HG02588 (cell line): ENCODE data around the gene C10orf71.

Experiments
- ATAC-seq: cut with Tn5 transposase; IDR thresholded peaks from one replicate; pipeline ENCODE4 v1.9.1; 2021; ENCODE audit warnings: mild to moderate bottlenecking, moderate library complexity; ENCODE audit not compliant: unreplicated experiment

The C10orf71 gene

DNA sequence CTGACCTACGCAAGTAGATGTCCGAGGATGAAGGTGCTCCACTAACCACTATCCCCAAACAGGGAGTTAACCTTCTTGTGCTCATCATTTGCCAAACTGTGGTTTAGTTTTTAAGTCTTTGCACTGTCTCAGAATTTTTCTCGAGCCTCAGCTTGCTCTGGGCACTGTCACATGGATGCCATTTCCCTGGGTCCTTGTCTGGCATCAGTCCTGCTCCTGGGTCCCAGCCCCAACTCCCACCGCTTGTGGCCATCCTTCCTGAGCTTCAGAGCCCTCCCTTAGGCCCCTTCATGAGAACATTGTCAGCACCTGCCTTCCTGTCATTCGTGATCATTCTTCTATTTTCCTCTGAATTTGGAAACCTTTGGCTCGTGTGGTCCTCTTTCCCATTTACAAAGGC lies 33.8 kb downstream of the C10orf71 start:
- no peak for ATAC-seq

DNA sequence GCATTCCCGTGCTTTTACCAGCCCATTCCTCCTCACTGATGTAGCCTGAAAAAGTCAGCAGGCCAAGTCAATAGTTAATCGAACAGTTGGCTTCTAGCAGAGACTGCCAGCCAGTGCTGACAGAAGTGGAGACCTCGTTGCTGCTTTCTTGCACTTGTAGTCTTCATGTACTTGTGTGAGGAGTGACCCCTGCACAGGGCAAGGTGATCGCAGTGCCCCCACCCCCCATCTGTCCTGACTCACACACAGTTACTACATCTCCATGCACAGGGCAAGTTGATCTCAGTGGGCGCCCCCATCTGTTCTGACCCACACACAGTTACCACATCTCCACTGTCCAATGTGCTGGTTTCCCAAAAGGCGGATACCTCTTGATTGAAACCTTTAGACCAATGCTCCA lies 34.2 kb downstream of the C10orf71 start:
- ATAC-seq = no peak

DNA sequence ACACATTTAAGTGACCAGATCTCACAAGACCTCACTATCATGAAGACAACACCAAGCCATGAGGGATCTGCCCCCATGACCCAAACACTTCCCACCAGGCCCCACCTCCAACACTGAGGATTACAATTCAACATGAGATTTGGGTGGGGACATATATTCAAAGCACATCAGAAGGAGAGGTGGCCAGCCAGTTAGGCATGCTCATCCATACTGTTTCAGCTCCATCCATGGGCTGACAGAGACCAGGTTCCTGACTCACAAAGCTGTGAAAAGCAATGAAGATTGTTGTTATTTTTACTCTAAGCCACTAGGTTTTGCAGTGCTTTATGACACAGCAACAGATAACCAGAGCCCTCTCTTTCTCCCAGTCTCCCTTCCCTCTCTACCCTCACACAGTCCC lies 36.0 kb downstream of the C10orf71 start:
- ATAC-seq = no peak

DNA sequence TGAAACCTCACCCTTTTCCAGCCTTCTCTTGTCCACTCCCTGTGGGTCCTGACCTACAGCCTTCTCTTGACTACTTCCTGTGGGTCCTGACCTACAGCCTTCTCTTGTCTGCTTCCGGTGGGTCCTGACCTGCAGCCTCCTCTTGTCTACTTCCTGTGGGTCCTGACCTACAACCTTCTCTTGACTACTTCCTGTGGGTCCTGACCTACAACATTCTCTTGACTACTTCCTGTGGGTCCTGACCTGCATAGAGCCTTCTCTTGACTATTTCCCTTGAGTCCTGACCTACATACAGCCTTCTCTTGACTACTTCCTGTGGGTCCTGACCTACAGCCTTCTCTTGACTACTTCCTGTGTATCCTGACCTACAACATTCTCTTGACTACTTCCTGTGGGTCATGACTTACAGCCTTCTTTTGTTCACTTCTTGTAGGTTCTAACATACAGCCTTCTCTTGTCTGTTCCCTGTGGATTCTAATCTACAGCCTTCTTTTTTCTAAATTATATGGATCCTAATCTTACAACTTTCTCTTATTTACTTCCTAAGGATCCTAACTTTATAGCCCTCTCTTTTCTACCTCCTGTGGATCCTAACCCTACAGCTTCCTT lies 36.5 kb downstream of the C10orf71 start:
- no peak for ATAC-seq

DNA sequence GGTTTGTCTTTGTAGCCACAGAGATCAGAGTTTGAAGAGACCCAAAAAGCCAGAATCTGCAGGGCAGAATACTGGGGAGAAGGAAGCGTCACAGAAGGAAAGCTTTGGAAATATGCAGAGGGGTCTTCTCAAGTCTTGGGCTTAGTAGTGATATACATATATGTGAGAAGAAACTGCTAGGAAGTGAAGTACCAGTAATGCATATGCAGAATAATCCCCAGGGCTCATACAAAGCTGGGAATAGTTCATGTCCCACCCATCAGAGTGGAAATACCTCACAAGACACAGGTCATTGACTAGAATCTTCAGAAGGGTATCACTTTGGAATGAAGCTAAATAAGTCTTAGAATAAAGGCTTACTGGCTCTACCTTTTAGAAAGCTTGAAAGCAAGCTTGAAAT lies 39.6 kb downstream of the C10orf71 start:
- ATAC-seq = no peak

DNA sequence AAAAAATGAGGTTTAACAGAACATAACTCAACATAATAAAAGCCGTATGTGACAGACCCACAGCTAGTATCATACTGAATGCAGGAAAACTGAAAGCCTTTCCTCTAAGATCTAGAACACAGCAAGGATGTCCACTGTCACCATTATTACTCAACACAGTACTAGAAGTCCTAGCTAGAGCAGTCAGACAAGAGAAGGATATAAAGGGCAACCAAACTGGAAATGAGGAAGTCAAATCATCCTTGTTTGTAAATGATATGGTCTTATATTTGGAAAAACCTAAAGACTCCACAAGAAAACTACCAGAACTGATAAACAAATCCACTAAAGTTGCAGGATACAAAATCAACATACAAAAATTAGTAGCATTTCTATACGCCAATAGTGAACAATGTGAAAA lies 45.9 kb downstream of the C10orf71 start:
- ATAC-seq = no peak

DNA sequence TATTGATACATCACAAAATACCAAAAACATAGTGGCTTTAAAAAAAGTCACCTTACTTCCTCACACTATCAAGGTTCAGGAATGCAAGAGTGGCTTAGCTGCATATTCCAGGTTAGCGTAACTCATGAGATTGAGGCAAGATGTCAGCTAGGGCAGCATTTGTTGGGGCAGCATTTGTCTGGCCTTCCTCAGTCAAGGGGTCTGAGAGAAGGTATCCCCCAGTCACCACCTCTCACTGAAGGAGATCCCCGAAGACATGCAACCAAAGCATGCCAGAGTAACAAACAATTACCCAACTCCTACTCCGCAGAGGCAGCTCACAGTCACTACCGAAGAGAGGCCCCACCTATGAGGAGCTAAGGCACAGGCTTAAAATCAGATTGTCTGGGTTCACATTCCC lies 48.4 kb downstream of the C10orf71 start:
- ATAC-seq = no peak

DNA sequence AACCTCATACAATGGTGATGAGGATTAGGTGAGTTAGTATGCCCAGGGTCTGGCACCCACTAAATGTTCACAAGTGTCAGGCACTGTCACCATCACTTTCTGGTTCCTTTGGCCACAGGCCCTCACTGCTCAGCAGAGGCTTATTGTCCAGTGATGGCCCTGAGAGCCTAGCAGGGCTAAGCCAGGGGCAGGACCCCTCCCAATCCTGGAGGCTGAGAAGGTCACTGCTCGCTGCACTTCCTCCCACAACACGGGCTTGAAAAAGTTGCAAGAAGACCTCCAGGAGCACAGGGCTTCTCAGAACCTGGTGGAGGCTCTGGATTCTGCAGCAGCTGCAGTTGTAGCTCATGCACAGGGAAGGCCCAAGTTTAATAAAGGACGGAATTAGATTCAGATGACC lies 48.9 kb downstream of the C10orf71 start:
- no peak for ATAC-seq

DNA sequence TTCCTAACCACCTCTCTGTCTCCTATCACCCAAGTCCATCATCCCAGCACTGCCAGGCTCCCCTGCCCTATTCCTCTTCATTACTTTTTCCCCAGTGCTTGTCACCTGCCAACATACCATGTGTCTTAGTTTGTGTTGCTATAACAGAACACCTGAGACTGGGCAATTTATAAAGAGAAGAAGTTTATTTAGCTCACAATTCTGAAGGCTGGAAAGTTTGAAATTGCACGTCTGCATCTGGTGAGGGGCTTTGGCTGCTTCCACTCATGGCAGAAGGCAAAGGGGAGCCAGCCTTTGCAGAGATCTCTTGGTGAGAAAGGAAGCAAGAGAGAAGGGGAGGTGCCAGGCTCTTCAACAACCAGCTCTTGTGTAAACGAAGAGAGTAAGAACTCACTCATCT lies 49.6 kb downstream of the C10orf71 start:
- ATAC-seq = no peak

DNA sequence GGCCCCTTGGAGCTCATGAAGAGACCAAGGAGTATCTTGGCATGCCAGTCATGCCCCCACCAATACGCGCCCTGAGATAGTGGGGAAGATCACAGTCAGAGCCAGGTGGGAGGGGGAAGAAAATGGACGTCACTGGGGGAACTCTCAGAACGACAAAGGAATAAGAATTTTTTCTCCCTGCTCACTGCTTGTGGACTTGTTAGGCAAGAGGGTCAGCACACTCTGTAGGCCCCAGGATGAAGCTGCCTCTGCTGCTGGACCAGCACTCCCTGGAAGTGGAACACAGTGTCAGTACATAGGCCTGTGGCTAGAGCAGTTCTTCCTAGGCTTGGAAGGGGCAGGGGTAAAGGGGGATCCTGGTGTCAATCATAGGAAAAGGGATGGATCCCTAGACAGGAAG lies 50.4 kb downstream of the C10orf71 start:
- ATAC-seq = no peak

DNA sequence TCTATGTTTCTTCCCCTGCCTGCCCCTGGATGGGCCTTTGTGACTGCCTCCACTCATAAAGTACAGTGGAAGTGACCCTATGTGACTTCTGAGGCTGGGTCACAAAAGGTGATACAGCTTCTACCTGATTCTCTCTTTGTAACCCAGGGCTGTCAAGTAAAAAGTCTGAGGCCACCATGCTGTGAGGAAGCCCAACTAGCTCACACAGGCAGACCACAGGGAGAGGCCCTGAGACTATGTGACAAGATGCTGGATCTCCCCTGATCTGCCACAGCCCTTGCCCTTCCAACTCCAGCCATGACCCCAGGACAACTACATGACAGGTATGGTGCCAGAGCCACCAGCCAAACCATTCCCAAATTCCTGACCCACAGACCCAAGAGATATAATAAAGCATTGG lies 51.2 kb downstream of the C10orf71 start:
- no peak for ATAC-seq

DNA sequence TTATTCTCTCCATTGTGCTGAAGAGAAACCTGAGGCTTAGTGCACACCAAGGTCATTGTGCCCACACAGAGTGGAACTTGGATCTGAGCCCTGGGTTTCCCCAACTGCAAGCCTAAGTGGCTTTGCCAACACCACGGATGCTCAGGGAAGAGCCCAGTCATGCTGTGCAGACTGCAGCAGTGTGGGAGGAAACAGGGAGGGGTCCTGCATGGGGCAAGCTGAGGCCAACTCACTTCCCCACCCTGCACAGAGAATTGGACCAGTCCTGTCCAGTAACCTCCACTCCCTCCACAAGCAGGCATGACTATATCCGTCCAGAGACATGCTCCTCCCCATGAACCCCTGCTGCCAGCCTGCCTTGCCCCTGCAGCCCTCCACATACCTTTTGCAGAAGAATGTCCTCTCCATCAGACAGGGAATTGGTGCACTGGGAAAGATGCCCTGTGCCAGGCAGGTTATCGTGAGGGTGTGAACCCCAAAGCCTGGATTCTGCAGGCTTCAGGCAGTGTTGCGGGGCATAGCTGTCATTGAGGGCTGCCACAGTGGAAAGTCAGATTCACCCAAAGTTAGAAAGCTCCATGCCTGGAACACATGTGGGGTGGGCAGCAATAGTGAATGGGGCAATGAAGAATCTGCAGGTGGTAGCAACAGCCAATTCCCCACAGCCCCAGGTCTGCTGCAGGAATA lies 52.0 kb downstream of the C10orf71 start:
- no peak for ATAC-seq

DNA sequence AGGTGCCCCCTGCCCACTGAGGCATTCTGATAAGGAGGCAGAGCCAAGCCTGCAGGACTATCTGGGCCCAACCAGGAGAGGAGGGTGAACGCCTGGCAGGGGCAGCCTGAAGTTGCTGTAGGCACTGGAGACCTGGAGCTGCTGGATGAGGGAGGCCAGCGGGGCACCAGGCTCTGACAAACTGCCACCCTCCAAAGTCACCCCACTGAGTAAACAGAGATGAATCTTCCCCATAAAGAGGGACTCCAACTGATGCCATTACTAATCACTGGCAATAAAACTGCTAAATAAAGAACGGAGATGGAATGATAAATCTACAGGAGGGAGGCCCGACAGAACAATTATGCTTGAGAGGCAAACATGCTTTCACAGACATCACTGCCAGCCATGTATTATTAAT lies 52.7 kb downstream of the C10orf71 start:
- no peak for ATAC-seq

DNA sequence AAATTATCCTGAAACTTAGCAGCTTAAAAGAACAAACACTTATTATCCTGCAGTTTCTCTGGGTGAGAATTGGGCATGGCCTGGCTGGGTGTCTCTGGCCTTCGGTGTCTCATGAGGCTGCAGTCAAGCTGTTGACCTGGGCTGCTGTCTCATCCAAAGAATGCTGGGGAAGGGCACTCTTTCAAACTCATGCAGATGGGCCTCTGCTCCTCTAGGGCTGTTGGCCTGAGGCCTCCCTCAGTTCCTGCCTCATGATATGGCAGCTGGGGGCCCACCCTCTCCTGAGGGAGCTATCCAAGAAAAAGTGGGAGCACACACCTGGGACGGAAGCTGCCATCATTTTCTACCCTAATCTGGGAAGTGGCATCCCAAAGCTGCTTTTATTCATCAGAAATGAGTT lies 53.4 kb downstream of the C10orf71 start:
- no peak for ATAC-seq

DNA sequence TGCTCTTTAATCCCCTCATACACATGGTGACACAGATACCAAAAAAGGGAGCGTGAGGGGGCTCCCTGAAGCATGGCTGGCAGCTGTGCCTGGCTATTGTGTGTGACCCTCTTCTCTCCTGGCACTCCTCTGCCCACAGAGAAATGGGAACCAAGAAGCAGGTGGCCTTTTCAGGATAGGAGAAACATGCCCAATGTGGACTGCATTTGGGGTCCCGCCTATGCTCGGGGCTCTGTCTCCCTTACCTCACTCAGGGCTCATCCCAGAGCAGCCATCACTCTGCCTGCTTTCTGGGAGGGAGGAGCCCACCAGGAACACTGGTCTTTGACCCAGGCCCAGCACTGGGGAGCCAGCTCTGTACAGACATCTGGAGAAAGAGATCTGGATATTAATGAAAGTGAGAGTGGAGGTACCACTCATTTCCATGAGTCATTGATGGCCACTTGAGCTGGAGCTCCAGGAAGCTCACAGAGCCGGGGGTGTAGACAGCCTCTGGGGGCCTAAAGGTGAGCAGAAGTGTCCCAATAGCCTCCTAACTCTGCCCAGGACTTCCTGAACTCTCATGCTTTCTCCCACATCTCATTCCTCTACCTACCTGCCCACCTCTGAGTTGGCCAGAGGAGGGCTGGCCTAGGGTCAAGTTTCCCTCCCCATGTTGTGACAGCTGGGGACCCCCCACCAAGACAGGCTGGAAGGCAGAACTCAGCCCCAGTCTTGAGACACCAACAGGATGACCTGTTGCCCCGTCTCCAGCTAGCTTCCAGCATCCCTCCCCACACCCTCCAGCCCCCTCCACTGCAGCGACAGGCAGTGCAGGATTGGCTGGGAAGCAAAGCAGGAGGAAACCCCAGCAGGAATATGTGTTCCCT lies 54.3 kb downstream of the C10orf71 start:
- no peak for ATAC-seq

DNA sequence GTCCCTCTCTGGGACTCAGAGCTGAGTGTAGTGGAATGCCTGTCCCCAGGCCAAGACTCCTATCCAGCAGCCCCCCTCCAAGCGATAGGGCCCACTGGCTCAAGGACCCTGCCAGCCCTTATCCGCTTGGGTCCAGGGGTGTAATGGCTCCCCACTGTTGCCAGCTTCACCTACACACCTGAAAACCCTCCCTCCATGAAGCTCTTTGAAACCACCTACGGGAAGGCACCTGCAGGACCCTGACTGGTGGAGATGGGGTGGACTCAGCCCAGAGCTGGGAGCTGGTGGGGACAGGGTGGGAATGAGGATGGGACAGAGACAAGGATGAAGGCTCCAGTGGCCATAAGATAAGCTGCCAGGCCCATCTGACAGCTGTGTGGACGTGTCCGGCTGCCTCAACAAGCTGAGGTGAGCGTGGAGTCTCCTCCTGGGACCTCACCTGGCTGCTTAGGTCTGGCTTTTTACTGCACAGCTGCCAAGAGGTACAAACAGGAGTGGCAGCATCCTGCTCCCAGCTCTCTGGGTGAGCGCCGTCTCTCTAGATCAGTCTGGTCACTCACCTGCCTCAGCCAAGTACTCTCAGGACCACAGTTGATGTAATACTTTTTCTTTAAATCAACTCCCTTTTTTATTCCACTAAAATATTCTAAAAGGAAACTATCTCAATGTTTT lies 55.1 kb downstream of the C10orf71 start:
- ATAC-seq = no peak

DNA sequence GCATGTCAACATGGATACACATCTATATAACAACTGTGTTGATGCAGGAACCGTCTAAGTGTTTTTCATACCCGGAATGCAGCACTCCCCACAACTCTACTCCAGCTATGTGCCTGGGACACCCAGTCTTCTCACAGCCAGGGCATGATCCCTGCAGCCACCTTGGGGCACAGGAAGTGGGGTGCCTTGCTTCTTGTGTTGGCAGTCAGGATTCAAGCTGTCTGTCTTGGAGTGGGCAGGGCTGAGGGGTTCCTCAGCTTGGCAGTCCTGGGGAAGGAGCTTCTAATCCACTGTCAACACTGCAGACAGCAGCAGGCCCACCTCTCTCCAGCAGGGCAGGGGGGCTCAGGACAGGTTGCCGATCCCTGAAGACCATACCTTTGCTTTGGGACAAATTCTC lies 55.6 kb downstream of the C10orf71 start:
- no peak for ATAC-seq

DNA sequence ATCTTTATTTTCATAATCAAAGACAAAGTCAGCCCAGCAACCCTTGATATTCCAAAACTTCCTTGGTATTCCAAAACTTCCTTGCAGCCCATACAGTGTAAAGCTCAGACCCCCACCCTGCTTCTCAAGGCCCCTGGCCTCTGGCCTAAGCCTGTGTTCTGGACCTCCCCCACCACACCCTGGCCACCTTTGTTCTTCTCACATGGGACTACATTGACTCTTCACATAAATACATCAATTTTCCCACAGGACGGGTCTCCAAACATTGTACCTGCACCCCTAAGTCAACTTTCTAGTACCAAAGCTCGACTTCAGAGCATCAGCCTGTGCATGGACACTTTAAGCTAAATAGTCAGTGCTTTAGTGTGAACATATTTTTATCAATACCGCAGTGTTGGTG lies 56.3 kb downstream of the C10orf71 start:
- no peak for ATAC-seq

DNA sequence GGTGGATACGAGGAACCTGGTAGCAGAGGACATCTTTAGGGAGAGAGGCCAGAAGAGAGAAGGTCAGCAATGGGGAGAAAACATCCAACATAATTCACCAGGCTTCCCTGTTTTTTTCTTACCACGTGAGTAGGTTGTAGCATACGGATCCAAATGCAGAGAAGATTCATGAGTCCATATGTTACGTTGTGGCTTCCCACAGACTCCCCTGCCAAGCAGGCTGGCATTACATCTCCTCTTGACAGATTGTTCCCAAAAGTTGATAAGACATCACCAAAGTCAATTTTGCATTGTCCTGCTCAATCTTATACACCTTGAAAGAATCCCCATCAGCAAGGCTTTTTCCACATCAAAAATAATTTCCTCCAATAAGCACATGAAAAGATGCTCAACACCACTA lies 57.2 kb downstream of the C10orf71 start:
- no peak for ATAC-seq

DNA sequence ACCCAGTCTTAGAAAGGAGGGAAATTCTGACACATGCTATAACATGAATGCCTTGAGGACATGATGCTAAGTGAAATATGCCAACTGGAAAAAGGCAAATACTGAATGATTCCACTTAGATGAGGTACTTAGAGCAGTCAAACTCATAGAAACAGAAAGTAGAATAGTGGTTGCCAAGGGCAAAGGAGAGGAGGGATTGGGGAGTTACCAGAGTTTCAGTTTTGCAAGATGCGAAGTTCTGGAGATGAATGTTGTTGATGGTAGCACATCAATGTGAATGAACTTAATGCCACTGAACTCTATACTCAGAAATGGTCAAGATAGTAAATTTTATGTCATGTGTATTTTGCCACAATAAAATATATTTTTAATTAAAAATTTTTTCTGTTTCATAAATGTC lies 58.0 kb downstream of the C10orf71 start:
- ATAC-seq = peak; percentile 56

DNA sequence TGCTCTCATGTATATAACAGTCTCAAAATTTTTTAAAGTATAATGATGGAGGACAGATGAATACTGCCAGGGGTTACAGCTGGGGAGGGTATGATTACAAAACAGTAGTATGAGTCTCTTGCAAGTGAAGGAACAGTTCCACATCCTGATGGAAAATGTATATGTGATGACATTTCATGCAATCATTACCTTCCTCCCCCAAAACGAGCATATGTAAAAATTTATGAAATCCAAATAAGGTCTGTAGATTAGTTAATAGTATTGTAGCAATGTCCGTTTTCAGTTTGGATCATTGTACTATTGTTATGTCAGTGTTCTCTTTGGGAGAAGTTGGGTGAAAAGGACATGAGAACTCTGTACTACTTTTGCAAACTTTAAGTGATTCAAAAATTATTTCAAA lies 58.9 kb downstream of the C10orf71 start:
- no peak for ATAC-seq
